Choroid plexus epithelial cell (primary cell): Measurements from ENCODE around the gene NACA.
"Not testable (repeated sequence)": the region's sequence is repeated elsewhere in the genome, so short reads cannot be mapped to it uniquely, and the experiment has no call there.

ENCODE experiments used
- DNase-seq: peaks from one replicate; pipeline ENCODE4 v3.0.0-alpha.2; 2010; ENCODE audit warnings: low read depth
- H3K4me3 ChIP-seq: 2 replicates; pipeline ENCODE4 v1.5.1; 2011; ENCODE audit warnings: low read depth, mild to moderate bottlenecking, control low read depth, low read length, moderate library complexity
- TF ChIP-seq, protein P1 (sequence below): conservative IDR thresholded peaks from 2 replicates; pipeline ENCODE4 v1.5.1; 2011; ENCODE audit warnings: low read depth, mild to moderate bottlenecking, control low read depth, inconsistent platforms, low read length, moderate library complexity

NACA gene

DNA sequence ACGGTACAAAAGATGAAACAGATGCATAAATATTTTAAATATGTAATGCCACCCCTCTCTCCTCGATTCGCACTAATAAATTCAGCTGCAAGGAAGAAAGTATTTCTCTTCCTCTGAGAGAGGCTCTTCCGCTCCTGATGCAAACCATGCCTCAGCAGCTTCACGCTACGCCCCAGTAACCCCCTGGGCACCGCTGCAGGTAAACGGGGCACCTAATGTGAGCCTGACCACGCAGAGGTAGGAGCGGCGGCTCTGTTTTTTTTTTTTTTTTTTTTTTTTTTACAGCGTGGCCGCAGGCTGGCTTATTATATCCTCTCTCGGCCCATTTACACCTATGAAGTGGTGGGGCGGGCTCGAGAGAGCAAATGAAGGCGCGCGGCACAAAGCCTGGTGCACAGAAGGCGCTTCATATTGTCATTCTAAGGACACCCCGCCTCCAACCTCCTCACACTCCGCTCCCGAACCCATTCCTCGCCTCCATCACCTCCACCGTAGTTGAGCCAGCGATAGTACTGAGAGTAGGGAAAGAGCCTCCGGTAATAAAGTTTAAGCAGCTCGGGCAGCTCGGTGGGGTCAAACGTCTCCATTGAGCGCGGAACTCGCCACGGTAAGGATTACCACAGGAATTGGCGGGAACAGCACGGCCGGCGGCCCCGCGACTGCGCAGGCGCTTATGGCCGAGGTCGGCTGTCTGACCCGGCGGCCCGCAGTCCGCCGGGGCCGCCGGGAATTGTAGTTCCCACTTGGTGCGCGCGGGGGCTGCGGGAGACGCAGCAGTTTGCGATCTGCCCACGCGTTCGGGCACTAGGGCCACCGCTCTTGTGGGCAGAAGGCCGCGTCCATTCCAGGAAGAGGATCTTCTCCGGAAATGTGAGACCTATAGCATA lies 26.9 kb upstream of the NACA start, which contains the start of gene PRIM1:
TSS of gene PRIM1 (minus strand) at position 612 of the 887 bp plus-strand sequence. CDS start at position 587, 25 bp downstream.
- peak within 1 kb of the TSS; percentile 85 for H3K4me3 ChIP-seq
- TF ChIP-seq, protein P1, sequence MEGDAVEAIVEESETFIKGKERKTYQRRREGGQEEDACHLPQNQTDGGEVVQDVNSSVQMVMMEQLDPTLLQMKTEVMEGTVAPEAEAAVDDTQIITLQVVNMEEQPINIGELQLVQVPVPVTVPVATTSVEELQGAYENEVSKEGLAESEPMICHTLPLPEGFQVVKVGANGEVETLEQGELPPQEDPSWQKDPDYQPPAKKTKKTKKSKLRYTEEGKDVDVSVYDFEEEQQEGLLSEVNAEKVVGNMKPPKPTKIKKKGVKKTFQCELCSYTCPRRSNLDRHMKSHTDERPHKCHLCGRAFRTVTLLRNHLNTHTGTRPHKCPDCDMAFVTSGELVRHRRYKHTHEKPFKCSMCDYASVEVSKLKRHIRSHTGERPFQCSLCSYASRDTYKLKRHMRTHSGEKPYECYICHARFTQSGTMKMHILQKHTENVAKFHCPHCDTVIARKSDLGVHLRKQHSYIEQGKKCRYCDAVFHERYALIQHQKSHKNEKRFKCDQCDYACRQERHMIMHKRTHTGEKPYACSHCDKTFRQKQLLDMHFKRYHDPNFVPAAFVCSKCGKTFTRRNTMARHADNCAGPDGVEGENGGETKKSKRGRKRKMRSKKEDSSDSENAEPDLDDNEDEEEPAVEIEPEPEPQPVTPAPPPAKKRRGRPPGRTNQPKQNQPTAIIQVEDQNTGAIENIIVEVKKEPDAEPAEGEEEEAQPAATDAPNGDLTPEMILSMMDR: peak; percentile 17
- peak; percentile 72 for DNase-seq

DNA sequence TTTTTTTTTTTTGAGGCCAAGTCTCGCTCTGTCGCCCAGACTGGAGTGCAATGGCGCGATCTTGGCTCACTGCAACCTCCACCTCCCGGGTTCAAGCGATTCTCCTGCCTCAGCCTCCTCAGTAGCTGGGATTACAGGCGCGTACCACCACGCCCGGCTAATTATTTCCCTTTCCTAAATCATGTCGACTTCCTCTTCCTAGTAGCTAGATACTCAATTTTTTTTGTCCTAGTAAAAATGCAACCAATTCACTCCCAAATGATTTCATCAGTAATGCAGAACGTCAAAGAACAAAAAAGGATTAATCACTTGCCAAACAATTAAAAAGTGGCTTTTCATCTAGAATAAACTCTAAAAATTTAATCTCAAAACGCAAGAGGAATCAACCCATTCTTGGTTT lies 25.5 kb upstream of the NACA start:
- H3K4me3 ChIP-seq, DNase-seq: not testable (repeated sequence)

DNA sequence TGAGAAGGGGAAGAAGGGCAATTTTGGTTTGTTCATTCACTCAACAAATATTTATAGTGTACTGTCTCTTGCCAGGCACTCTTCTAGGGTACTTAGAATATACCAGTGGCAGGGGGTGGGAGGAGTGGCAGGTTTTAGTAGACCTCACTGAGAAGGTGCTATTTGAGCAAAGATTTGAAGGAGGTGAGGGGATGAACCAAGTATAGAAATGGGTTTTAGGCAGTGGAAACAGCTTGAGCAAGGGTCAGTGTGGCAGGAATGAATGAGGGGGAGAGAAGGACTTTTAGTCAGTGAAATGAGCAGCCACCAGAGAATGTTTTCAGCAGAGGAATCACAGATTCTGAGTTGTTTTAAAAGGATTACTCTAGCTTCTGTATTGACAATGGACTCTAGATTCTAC lies 24.8 kb upstream of the NACA start:
- TF ChIP-seq, protein P1: no peak
- no peak overlapping the region for H3K4me3 ChIP-seq
- no peak for DNase-seq

DNA sequence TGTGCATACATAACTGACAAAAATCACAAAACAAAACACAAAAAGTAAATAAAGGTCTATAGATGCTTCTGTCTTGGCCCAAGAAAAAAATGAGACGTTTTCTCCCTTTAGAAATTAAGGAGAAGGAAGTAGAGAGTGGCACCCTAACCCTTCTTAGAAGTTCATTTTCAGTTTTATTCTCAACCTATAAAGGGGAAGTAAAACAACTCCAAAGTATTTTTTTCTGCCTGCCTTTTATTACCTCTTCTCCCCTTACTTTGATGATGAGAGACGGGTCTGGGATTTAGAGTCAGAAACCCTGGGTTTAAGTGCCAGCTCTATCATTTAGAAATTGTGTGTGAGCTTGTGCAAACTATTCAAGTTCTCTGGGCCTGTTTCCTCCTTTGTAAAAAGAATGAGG lies 24.3 kb upstream of the NACA start:
- H3K4me3 ChIP-seq: no peak overlapping the region
- TF ChIP-seq, protein P1: no peak
- no peak for DNase-seq

DNA sequence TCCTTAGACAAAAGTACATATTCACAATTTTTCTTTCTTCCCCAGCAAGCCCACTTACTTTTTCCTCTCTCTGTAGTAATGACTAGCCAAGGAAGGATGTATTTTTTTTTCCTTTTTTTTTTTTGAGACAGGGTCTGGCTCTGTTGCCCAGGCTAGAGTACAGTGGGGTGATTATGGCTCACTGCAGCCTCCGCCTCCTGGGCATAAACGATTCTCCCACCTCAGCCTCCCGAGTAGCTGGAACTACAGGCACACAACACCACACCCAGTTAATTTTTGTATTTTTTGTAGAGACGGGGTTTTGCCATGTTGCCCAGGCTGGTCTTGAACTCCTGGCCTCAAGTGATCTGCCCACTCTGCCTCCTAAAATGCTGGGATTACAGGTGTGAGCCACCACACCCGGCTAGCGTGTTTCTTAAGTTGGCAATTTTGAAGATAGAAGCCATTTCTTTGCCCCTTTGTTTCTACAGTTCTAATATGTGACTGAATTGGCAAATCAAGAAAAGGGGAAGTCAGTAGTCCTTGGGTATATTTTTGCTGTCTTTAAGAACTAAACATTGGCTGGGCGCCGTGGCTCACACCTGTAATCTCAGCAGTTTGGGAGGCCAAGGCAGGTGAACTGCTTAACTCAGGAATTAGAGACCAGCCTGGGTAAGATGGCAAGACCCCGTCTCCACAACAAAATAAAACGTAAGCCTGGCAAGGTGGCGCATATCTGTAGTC lies 3.2 kb upstream of the NACA start:
- TF ChIP-seq, protein P1: no peak
- DNase-seq: no peak
- no peak overlapping the region for H3K4me3 ChIP-seq

DNA sequence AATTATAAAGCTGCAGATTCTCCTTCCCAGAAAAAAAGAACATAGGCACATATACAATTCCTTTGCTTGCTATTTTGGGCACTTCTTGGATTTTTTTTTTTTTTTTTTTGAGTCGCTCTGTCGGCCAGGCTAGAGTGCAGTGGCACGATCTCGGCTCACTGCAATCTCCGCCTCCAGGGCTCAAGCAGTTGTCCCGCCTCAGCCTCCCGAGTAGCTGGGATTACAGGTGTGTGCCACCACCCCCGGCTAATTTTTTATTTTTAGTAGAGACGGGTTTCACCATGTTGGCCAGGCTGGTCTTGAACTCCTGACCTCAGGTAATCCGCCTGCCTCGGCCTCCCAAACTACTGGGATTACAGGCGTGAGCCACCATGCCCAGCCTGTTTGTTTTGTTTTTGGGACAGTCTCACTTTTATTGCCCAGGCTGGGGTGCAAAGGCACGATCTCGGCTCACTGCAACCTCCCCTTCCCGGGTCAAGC lies 1.1 kb upstream of the NACA start:
- not testable (repeated sequence) for H3K4me3 ChIP-seq, DNase-seq

DNA sequence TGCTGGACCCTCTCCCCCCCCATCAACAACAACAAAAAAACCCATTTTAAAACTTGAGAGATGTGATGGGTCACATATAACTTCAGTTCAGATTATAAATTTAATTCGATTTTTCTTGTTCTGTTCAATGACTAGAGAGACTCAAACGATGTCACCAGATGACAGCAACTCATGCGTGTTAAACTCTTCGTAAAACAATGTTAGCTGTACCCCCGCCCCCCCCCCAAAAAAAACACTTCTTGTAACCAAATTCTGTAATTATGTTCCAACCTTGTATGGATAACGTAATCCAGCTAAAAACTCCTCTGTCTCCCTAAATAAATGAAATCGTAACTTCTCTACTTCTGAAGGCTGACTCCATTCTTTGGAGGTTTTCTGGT lies 614 bp upstream of the NACA start:
- TF ChIP-seq, protein P1: no peak
- no peak for DNase-seq
- peak overlapping the region; percentile 99 for H3K4me3 ChIP-seq

DNA sequence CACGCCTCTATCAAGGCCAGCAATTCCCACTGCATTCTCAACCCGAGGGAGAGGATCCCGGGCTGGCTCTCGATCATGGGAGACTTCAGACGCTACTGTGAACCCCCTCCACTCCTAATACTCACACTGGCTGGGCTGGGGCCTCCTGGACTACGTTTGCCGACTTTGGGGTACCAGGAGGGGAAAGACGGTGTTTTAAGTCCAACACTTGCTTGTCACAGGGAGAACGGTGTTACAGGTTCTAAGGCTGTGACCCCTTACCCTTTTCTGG lies 463 bp downstream of the NACA start:
- DNase-seq: no peak
- peak overlapping the region; percentile 99 for H3K4me3 ChIP-seq
- TF ChIP-seq, protein P1: no peak
